SK-N-SH treated with all-trans-retinoic acid at 6 μM for 48 hours (cell line): ENCODE data around the gene PPP1R3E.

Experiments used
- ATAC-seq: fragments of 200-7000 bp; cut with Tn5 transposase; 3 replicates; pipeline ENCODE4 v1.9.1; 2020; ENCODE audit warnings: mild to moderate bottlenecking, moderate library complexity
- CSDC2 ChIP-seq: fragments of 250-450 bp; sonication (Bioruptor Pico); IDR thresholded peaks from 2 replicates; pipeline ENCODE4 v1.5.0; 2020; ENCODE audit warnings: mild to moderate bottlenecking, moderate library complexity
- ESRRG ChIP-seq: fragments of 250-450 bp; sonication (Bioruptor Pico); IDR thresholded peaks from 2 replicates; pipeline ENCODE4 v1.6.1; 2021; ENCODE audit warnings: mild to moderate bottlenecking
- GLIS3 ChIP-seq: fragments of 250-450 bp; sonication (Bioruptor Pico); IDR thresholded peaks from 2 replicates; pipeline ENCODE4 v1.5.0; 2020; ENCODE audit warnings: mild to moderate bottlenecking, moderate library complexity
- ISL1 ChIP-seq: fragments of 250-450 bp; sonication (Bioruptor Pico); IDR thresholded peaks from 2 replicates; pipeline ENCODE4 v2.1.2; 2022; ENCODE audit warnings: mild to moderate bottlenecking, moderate library complexity
- PPARA ChIP-seq: fragments of 250-450 bp; sonication (Bioruptor Pico); IDR thresholded peaks from 2 replicates; pipeline ENCODE4 v1.5.0; 2020; ENCODE audit warnings: mild to moderate bottlenecking, borderline replicate concordance
- RARB ChIP-seq: fragments of 250-450 bp; sonication (Bioruptor Pico); IDR thresholded peaks from 2 replicates; pipeline ENCODE4 v1.8.0; 2021; ENCODE audit warnings: mild to moderate bottlenecking, moderate library complexity
- SNAI2 ChIP-seq: fragments of 250-450 bp; sonication (Bioruptor Pico); IDR thresholded peaks from 2 replicates; pipeline ENCODE4 v1.5.0; 2020; ENCODE audit warnings: mild to moderate bottlenecking, moderate library complexity
- TCF4 ChIP-seq: fragments of 250-450 bp; sonication (Bioruptor Pico); IDR thresholded peaks from 2 replicates; pipeline ENCODE4 v1.8.0; 2021; ENCODE audit warnings: mild to moderate bottlenecking, moderate library complexity, borderline replicate concordance
- TOX ChIP-seq: fragments of 250-450 bp; sonication (Bioruptor Pico); IDR thresholded peaks from 2 replicates; pipeline ENCODE4 v1.8.0; 2021; ENCODE audit warnings: mild to moderate bottlenecking, moderate library complexity, borderline replicate concordance
- ZC3H10 ChIP-seq: fragments of 250-450 bp; sonication (Bioruptor Pico); IDR thresholded peaks from 2 replicates; pipeline ENCODE4 v1.5.1; 2021; ENCODE audit warnings: mild to moderate bottlenecking, moderate library complexity
- ZFP30 ChIP-seq: fragments of 450-650 bp; formaldehyde crosslinking; IDR thresholded peaks from 2 replicates; pipeline ENCODE4 v1.5.0; 2022; ENCODE audit warnings: mild to moderate bottlenecking, moderate library complexity
- ZNF565 ChIP-seq: fragments of 450-650 bp; formaldehyde crosslinking; conservative IDR thresholded peaks from 2 replicates; pipeline ENCODE4 v1.5.0; 2020; ENCODE audit warnings: low read depth, mild to moderate bottlenecking, moderate library complexity
- ZNF8 ChIP-seq: fragments of 450-650 bp; formaldehyde crosslinking; IDR thresholded peaks from 2 replicates; pipeline ENCODE4 v1.5.0; 2020; ENCODE audit warnings: mild to moderate bottlenecking, moderate library complexity
- TF ChIP-seq, protein P1 (sequence below): fragments of 250-450 bp; sonication (Bioruptor Pico); IDR thresholded peaks from 2 replicates; pipeline ENCODE4 v1.8.0; 2021; ENCODE audit warnings: low read depth, mild to moderate bottlenecking, moderate library complexity, borderline replicate concordance
- TF ChIP-seq, protein P2 (sequence below): fragments of 250-450 bp; sonication (Bioruptor Pico); IDR thresholded peaks from 2 replicates; pipeline ENCODE4 v1.5.1; 2020; ENCODE audit warnings: low read depth, mild to moderate bottlenecking, moderate library complexity
- TF ChIP-seq, protein P3 (sequence below): fragments of 250-450 bp; sonication (Bioruptor Pico); IDR thresholded peaks from 2 replicates; pipeline ENCODE4 v1.8.0; 2020; ENCODE audit warnings: mild to moderate bottlenecking, moderate library complexity, borderline replicate concordance
- TF ChIP-seq, protein P4 (sequence below): fragments of 250-450 bp; sonication (Bioruptor Pico); IDR thresholded peaks from 2 replicates; pipeline ENCODE4 v1.5.0; 2020; ENCODE audit warnings: mild to moderate bottlenecking, moderate library complexity

PPP1R3E gene

DNA sequence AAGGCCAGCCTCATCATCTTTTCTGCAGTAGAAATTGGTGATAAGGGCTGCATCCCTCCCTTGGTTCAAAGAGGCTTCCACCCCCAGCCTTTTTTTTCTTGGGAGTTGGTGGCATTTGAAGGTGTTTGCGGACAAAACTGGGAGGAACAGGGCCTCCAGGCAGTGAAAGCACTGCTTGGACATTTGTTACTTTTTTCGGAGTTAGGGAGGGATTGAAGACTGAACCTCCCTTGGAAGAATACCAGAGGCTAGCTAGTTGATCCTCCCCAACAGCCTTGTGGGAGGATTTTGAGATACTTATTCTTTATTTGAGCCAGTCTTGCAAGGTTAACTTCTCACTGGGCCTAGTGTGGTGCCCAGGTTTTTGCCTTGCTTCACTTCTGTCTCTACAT is 21.8 kb upstream of the PPP1R3E start:
- ATAC-seq = no peak
- no peak for TF ChIP-seq CSDC2 (CRISPR knock-in tag)
- TF ChIP-seq ZNF8 (CRISPR knock-in tag) = no peak
- no peak for TF ChIP-seq ESRRG
- TF ChIP-seq, protein P1, sequence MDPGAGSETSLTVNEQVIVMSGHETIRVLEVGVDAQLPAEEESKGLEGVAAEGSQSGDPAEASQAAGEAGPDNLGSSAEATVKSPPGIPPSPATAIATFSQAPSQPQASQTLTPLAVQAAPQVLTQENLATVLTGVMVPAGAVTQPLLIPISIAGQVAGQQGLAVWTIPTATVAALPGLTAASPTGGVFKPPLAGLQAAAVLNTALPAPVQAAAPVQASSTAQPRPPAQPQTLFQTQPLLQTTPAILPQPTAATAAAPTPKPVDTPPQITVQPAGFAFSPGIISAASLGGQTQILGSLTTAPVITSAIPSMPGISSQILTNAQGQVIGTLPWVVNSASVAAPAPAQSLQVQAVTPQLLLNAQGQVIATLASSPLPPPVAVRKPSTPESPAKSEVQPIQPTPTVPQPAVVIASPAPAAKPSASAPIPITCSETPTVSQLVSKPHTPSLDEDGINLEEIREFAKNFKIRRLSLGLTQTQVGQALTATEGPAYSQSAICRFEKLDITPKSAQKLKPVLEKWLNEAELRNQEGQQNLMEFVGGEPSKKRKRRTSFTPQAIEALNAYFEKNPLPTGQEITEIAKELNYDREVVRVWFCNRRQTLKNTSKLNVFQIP (CRISPR knock-in tag) = no peak
- no peak for TF ChIP-seq ZNF565
- TF ChIP-seq SNAI2 (CRISPR knock-in tag) = no peak
- TF ChIP-seq TOX (CRISPR knock-in tag) = no peak
- no peak for TF ChIP-seq ZC3H10 (CRISPR knock-in tag)
- no peak for TF ChIP-seq ISL1 (CRISPR knock-in tag)
- TF ChIP-seq, protein P2, sequence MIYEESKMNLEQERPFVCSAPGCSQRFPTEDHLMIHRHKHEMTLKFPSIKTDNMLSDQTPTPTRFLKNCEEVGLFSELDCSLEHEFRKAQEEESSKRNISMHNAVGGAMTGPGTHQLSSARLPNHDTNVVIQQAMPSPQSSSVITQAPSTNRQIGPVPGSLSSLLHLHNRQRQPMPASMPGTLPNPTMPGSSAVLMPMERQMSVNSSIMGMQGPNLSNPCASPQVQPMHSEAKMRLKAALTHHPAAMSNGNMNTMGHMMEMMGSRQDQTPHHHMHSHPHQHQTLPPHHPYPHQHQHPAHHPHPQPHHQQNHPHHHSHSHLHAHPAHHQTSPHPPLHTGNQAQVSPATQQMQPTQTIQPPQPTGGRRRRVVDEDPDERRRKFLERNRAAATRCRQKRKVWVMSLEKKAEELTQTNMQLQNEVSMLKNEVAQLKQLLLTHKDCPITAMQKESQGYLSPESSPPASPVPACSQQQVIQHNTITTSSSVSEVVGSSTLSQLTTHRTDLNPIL (CRISPR knock-in tag) = no peak
- TF ChIP-seq, protein P3, sequence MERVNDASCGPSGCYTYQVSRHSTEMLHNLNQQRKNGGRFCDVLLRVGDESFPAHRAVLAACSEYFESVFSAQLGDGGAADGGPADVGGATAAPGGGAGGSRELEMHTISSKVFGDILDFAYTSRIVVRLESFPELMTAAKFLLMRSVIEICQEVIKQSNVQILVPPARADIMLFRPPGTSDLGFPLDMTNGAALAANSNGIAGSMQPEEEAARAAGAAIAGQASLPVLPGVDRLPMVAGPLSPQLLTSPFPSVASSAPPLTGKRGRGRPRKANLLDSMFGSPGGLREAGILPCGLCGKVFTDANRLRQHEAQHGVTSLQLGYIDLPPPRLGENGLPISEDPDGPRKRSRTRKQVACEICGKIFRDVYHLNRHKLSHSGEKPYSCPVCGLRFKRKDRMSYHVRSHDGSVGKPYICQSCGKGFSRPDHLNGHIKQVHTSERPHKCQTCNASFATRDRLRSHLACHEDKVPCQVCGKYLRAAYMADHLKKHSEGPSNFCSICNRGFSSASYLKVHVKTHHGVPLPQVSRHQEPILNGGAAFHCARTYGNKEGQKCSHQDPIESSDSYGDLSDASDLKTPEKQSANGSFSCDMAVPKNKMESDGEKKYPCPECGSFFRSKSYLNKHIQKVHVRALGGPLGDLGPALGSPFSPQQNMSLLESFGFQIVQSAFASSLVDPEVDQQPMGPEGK (CRISPR knock-in tag) = no peak
- TF ChIP-seq ZFP30 (CRISPR knock-in tag) = no peak
- no peak for TF ChIP-seq PPARA (CRISPR knock-in tag)
- TF ChIP-seq GLIS3 (CRISPR knock-in tag) = no peak
- TF ChIP-seq, all 23 proteins: peak for 0

DNA sequence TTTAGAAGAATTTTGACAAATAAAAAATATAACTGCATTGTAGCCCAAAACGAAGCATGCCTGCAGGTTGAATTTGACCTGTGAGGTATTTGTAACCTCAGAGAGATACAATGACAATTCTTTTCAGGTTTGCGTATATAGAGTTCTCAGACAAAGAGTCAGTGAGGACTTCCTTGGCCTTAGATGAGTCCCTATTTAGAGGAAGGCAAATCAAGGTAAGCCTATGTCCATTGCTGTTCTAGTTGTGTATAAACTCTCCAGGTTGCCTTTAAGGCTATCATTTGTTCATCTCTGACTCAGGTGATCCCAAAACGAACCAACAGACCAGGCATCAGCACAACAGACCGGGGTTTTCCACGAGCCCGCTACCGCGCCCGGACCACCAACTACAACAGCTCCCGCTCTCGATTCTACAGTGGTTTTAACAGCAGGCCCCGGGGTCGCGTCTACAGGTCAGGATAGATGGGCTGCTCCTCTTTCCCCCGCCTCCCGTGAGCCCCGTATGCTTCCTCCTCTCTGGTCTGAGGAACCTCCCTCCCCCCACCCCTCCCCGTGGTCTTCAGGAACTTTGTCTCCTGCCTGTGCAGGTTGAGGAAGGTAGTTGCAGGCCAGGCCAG is 21.3 kb upstream of the PPP1R3E start:
- TF ChIP-seq PPARA (CRISPR knock-in tag) (no peak), SNAI2 (CRISPR knock-in tag) (no peak), RARB (CRISPR knock-in tag) (no peak)
- TF ChIP-seq, protein P4, sequence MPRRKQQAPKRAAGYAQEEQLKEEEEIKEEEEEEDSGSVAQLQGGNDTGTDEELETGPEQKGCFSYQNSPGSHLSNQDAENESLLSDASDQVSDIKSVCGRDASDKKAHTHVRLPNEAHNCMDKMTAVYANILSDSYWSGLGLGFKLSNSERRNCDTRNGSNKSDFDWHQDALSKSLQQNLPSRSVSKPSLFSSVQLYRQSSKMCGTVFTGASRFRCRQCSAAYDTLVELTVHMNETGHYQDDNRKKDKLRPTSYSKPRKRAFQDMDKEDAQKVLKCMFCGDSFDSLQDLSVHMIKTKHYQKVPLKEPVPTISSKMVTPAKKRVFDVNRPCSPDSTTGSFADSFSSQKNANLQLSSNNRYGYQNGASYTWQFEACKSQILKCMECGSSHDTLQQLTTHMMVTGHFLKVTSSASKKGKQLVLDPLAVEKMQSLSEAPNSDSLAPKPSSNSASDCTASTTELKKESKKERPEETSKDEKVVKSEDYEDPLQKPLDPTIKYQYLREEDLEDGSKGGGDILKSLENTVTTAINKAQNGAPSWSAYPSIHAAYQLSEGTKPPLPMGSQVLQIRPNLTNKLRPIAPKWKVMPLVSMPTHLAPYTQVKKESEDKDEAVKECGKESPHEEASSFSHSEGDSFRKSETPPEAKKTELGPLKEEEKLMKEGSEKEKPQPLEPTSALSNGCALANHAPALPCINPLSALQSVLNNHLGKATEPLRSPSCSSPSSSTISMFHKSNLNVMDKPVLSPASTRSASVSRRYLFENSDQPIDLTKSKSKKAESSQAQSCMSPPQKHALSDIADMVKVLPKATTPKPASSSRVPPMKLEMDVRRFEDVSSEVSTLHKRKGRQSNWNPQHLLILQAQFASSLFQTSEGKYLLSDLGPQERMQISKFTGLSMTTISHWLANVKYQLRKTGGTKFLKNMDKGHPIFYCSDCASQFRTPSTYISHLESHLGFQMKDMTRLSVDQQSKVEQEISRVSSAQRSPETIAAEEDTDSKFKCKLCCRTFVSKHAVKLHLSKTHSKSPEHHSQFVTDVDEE = no peak

DNA sequence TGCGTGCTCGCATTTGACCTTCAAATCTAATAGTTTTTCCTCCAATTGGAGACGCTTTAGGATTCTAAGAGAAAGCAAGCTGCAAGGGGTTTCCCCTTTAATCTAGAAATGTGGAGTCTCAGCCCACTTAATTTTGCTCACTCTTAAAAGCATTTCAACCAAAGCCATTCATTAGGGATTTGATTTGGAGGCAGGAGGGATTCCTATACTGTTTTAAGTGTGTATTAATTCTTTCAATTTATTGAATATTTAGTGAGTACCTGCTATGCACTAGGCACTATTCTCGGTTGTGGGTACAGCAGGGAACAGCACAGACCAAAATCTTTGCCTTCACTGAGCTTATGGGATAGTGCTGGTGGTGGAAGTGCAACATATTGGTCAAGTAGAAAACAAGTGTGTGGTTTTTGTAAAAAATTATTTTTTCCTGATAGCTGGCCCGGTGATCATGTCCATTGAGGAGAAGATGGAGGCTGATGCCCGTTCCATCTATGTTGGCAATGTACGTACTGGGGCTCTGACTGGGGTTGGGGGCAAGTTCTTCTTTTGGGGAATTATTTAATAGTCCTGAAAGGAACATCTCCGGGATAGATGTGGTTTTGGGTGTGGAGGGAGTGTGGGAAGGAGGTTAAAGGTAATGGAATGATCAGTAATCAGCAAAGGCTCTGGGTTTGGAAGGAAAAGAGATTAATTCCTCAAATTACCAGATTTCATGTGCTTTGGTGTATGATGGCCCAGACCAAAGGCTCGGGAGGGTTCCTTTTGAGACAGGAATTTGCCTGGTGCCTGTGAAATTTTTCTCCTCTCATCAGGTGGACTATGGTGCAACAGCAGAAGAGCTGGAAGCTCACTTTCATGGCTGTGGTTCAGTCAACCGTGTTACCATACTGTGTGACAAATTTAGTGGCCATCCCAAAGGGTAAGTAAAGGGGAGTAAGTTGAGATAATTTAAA is 20.2 kb upstream of the PPP1R3E start:
- ATAC-seq = no peak
- TF ChIP-seq PPARA (CRISPR knock-in tag) (no peak), TCF4 (CRISPR knock-in tag) (no peak)
- TF ChIP-seq, protein P2 (CRISPR knock-in tag) = no peak

More for the DNA sequence above, 21.3 kb upstream of the PPP1R3E start:
- no peak for ATAC-seq
